HG03095 (cell line): Measurements from ENCODE around the gene CTIF.

Source experiments
- ATAC-seq: cut with Tn5 transposase; IDR thresholded peaks from one replicate; pipeline ENCODE4 v1.9.1; 2021; ENCODE audit warnings: moderate library complexity; ENCODE audit not compliant: unreplicated experiment

Gene CTIF

DNA sequence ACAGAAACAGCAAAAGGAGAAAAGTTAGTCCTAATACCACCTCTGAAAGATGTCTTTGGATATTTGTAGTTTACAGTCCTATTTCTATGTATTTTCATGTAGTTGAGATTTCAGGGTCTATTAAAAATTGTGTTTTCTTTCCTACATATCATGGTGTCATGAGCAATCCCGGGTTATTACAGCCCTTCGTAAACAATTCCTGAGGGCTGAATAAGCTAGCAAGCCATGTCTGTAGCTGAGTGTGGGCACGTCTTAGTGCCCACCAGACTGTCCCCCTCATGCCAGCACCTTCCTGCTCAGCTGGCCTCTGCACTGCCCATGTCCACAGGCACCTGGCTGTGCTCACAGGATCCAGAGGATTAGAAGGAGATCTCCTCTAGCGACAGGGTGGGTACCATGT, 60.6 kb downstream of the CTIF start:
- ATAC-seq = no peak

DNA sequence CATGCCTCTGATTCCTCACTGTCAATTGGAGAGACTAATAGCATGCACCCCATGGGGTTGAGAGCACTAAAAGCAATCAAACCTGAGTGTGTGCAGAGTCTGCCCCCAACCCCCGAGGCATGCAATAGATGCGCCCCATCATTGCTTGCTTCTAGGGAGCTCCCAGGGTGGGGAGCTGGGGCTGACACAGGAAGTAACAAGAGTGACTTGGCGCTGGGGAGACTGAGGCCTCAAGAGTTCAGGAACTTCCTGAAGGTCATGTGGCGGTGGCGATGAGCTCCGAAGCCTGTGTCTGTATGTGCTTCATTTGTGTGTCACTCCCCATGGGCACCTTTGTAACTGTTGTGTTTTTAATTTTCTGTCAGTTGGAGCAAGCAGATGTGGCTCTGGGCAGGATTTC, 61.2 kb downstream of the CTIF start:
- no peak for ATAC-seq

DNA sequence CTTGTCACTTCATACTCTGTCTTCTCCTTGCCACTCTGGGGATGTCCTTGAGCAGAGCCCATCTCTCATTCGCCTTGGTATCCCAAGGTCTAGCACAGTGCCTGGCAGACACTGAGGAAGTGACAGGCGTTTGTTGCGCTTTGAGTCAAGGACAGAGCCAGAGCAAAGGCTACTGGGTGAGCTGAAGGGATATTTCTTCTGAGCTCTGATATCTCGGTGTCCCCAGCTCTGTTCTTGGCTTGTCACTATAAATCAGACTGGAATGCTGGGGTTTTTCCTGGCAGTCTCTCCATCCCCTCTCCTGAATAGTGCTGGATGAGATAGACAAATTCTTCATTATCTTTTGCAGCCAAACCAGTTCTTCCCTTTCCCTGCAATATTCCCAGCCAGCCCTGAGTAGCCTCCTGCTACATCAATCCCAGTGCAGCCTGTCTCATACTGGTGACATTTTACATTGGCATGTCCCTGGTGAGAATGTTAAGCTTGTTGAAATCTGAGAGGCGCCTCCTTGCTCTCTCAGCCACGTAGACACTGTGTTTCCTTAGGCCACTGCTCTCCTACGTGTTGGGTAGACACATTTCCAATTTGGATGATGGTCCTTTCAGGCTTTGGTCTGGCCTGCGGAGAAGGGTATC, 61.7 kb downstream of the CTIF start:
- no peak for ATAC-seq

GRCh38 chr18:48601343-48601742, 62.5 kb downstream of the CTIF start:
- ATAC-seq = no peak

- ATAC-seq = no peak
These were observed 64.0 kb downstream of the CTIF start for GRCh38 chr18:48602759-48603390.

GRCh38 chr18:48605408-48605845, 66.6 kb downstream of the CTIF start:
- ATAC-seq = no peak

- ATAC-seq = no peak
These were observed 68.5 kb downstream of the CTIF start for GRCh38 chr18:48607056-48607984.

DNA sequence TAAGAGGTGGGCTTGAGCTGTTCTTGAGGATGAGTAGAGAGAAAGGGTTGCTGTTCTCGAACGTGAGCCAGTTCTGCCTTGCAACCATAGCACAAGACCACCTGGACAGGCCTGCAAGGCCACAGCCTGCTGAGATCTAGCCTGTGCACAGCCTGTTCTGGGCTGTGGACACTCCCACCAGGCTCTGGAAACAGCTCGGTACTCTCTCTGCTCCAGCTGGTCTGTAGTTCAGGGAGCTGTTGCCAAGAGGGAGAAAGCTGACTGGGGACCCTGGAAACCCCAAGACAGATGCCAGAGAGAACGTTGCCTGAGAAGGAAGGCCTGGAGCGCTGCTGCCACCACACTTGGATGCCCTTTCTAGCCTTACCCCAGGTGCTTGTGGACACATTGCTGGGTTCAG, 69.8 kb downstream of the CTIF start:
- no peak for ATAC-seq

GRCh38 chr18:48609114-48609513, 70.3 kb downstream of the CTIF start:
- no peak for ATAC-seq

DNA sequence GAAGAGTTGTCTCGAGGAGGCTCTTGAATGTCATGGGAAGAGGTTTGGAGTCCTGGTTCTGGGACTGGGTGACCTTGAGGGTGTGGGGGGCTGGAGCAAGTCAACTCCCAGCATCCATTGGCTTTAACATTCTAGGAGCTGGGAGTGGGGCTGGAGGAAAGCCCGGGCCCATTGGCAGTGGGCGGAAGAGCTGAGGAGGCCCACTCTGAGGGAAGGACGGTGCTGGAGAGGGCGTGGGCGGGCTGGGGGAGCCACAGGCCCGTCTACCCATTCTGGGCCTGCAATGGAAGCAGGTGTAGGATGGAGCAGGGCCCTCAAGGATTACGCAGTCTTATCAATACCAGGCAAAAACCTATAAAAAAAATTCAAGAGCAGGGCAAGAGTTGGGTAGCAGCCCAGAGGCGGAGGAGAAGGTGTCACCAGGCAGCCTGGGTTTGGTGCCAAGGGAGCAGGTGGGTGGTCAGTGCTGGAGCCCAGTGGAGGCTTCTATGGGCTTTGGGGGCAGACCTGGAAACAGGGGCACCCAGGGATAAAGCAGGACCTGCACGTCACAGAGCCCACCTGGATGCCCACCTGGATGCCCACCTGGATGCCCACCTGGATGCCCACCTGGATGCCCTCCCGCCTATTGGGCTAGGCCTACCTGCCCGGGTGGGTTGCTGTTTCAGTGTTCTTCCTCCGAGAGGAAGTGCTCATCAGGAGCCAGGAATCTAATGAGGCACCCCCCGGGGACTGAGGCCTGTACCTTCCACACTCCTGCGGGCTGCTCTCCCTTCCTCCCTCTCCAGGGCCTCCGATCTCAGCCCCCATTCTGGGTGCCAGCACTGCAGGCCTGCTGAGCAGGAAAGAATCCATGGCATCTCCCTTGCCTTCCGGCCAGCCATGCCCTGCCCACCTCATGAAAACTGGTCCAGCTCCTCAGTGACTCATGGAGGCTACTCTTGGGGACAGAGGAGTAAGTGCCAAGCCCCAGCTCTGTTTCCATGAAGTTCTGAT, 71.3 kb downstream of the CTIF start:
- ATAC-seq = no peak

DNA sequence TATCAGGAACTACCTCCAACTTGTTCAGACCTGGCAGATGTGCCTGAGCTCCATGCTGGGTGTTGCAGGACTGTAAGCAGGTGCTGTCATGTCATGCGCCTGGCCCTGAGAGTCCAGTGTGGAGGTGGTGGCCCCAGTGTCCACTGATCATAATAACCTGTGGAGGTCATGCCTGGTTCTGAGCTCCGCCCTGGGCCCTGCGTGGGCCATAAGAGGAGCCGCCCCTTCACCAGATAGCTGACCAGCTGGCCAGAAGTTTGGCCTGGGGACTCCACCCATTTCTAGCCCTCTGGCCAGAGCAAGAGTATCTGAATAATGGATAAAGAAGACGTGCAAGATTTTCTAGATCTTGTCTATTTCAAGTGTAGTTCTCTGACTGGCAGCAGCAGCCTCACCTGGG, 72.4 kb downstream of the CTIF start:
- ATAC-seq = no peak

- ATAC-seq = no peak
These were observed 73.1 kb downstream of the CTIF start for GRCh38 chr18:48611785-48612480.

DNA sequence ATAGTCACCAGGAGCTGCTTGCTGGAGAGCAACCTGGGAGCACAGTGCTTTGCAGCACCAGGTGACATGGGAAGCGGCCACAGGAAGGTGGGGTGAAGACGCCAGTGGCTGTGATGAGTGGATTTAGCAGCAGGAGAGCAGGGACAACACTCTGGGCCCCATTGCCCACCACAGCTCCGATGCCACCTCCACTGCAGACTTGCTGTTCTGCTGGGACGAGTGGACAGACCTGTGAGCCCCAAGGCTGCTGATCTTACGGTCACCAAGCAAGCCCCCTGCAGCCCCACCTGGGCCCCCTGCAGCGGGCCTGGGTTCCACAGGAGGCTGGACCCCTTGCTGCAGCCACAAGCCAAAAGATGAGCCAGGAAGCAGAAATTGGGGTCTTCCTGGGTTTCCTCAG, 73.7 kb downstream of the CTIF start:
- ATAC-seq = no peak

DNA sequence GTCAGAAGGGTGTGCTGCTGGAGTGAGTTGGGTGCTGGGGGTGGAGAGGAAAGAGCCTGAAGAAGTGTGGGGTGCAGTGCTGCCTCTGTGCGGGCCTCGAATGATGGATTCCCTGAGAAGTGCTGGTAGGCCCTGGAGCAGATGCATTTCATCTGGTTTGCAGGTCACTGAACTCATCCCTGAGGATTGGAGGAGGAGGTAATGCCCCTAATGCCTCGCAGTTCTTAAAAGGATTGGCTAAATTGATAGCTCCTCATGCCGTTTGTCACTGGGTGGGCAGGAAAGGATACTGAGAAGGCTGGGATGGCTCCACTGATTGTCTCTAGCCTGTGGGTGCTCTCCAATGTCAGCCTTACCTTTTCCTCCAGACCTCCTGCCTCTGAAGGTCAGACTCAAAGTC, 74.1 kb downstream of the CTIF start:
- ATAC-seq = no peak

DNA sequence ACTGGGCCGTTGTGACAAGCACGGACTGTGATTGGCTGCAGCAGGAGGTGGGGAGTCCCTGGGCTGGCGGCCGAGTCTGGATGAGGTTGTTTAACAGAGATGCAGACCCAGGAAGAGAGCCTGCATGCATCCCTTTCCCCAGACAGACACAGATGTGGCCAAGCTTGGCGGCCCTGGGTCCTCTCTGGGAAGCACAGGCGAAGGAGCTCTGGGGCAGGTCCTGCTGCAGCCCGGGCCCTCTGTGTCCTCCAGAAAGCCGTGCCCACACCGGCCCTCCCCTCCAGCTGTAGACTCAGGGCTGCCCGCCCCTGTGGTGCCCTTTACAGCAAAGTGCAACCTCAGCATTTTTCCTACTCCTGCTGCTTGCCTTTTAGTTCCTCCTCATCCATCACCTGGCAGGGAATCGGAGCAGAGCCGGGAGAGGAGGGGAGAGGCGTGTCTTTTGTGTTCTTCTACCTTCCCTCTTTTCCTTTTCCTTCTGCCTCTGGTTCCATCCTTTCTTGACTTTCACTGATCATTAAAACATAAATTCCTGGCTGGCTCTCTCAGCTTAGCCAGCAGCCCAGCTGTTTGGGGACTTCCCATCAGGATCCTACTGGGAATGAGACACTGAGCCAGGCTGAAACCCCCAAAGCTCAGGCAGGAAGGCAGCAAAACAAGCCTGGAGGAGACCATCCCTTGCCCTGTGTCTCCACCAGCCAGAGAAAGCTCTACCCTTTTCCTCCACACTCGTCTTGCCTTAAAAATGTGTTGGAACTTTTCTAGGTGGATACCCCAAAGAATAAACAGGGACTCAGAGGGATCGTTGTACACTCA, 75.0 kb downstream of the CTIF start:
- no peak for ATAC-seq

DNA sequence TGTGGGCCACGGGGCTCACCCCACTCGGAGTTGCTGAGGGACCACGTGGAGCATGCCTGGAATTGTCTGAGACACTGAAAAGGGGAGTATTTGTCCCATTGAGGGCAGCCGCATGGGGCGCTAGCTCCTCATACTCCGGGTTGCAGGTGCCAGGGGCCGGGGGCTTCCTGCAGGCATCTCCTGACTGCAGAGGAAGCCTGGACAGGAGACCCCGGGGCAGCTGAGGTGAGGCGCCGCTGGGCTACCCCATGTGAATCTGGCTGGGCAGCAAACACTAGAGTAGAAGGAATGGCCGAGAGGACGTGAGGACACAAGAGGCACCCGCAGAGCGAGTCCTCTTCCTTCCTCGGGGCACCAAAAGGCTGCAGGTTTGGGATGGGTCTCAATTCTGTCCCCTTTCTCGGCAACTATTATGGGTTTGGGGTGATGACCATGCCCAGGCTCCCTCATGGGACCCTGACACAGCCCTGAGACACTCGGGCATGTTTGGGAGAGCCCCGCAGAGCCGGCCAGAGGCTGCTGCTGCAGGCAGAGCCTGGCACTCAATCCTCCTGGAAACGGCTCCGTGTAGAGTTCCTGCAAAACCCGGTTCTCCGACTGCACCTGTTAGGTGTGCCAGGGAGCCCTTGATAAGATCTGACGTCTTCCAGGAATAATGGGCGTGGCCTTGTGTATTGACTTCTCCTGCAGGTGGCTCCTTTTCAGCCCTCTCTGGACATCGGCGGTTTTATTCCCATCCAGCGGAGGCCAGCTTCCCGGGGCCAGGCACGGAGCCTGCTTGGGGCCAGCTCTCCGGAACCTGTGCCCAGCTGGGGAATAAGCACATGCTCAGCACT, 77.0 kb downstream of the CTIF start:
- ATAC-seq = no peak

- ATAC-seq = no peak
These were observed 77.8 kb downstream of the CTIF start for GRCh38 chr18:48616484-48617255.
